ENCODE data around the gene DLX4. TPM values are rescaled to one million over a fixed set of nuclear protein-coding genes. Genes with fewer than 3 reads are reported as not detected.

DLX4 gene
- total and polyA plus RNA-seq, 5 donors: 0.09 to 0.12 TPM; not detected in 3

- no peaks in the 10 kb centered on the region for H3K4me1 ChIP-seq (ENCODE audit: control insufficient read depth, insufficient read depth, low read length)
- intact Hi-C loops (cut with DNase I): no loop called here
- H3K9me3 ChIP-seq (ENCODE audit: control insufficient read depth, low read length): no peaks in the 10 kb centered on the region
- H3K27ac ChIP-seq (ENCODE audit: low read length): no peak overlapping the region
- no peaks in the 10 kb centered on the region for H3K27me3 ChIP-seq (ENCODE audit: control insufficient read depth, insufficient read depth)
- DNase-seq (no peak), ATAC-seq (no peak)
- WGBS: 28% methylated on average over 4 of the region's 4 CpGs
- no peak overlapping the region for H3K4me3 ChIP-seq (ENCODE audit: low read length)
Observed at GRCh38 chr17:49963309-49963625, 5.7 kb upstream of the DLX4 start.

- WGBS: 6% methylated on average over 52 of the region's 52 CpGs
- no peaks in the 10 kb centered on the region for H3K4me1 ChIP-seq (ENCODE audit: control insufficient read depth, insufficient read depth, low read length)
- ATAC-seq: no peak
- DNase-seq: peak in 1 of 3 donors; percentile 47
- no peaks in the 10 kb centered on the region for H3K9me3 ChIP-seq (ENCODE audit: control insufficient read depth, low read length)
- H3K4me3 ChIP-seq (ENCODE audit: low read length): no peak overlapping the region
- H3K27ac ChIP-seq (ENCODE audit: low read length): no peak overlapping the region
- intact Hi-C loops (cut with DNase I): no loop called here
- H3K27me3 ChIP-seq (ENCODE audit: control insufficient read depth, insufficient read depth): no peaks in the 10 kb centered on the region
Observed at GRCh38 chr17:49963626-49964302, 5.2 kb upstream of the DLX4 start.

- intact Hi-C loops (cut with DNase I): no loop called here
- Histone ChIP-seq H3K27me3 (ENCODE audit: control insufficient read depth, insufficient read depth) (no peaks in the 10 kb centered on the region), H3K4me3 (ENCODE audit: low read length) (no peak overlapping the region), H3K9me3 (ENCODE audit: control insufficient read depth, low read length) (no peaks in the 10 kb centered on the region), H3K27ac (ENCODE audit: low read length) (no peak overlapping the region), H3K4me1 (ENCODE audit: control insufficient read depth, insufficient read depth, low read length) (peaks cover 1% of the 10 kb centered on the region)
- no peak for ATAC-seq
- WGBS: 6% methylated on average over 18 of the region's 18 CpGs
- DNase-seq: no peak
Observed at GRCh38 chr17:49964303-49964768, 4.7 kb upstream of the DLX4 start.

GRCh38 chr17:49964769-49965523, 4.0 kb upstream of the DLX4 start:
- peak in 1 of 3 donors; percentile 14 for DNase-seq
- no peaks in the 10 kb centered on the region for H3K27me3 ChIP-seq (ENCODE audit: control insufficient read depth, insufficient read depth)

GRCh38 chr17:49965524-49965909, 3.5 kb upstream of the DLX4 start:
- WGBS: 10% methylated on average over 16 of the region's 16 CpGs
- DNase-seq: no peak
- Histone ChIP-seq H3K4me1 (ENCODE audit: control insufficient read depth, insufficient read depth, low read length) (peaks cover 3% of the 10 kb centered on the region), H3K9me3 (ENCODE audit: control insufficient read depth, low read length) (no peaks in the 10 kb centered on the region), H3K4me3 (ENCODE audit: low read length) (no peak overlapping the region), H3K27ac (ENCODE audit: low read length) (no peak overlapping the region), H3K27me3 (ENCODE audit: control insufficient read depth, insufficient read depth) (no peaks in the 10 kb centered on the region)
- no peak for ATAC-seq
- intact Hi-C loops (cut with DNase I): no loop called here

More at GRCh38 chr17:49964769-49965523, 4.0 kb upstream of the DLX4 start:
- ATAC-seq: no peak
- Histone ChIP-seq H3K9me3 (ENCODE audit: control insufficient read depth, low read length) (no peaks in the 10 kb centered on the region), H3K27ac (ENCODE audit: low read length) (no peak overlapping the region), H3K4me1 (ENCODE audit: control insufficient read depth, insufficient read depth, low read length) (peaks cover 3% of the 10 kb centered on the region), H3K4me3 (ENCODE audit: low read length) (no peak overlapping the region)
- intact Hi-C loops (cut with DNase I): no loop called here
- WGBS: 6% methylated on average over 52 of the region's 52 CpGs

GRCh38 chr17:49966767-49967166, 2.2 kb upstream of the DLX4 start:
- Histone ChIP-seq H3K4me1 (ENCODE audit: control insufficient read depth, insufficient read depth, low read length) (peaks cover 3% of the 10 kb centered on the region), H3K9me3 (ENCODE audit: control insufficient read depth, low read length) (no peaks in the 10 kb centered on the region), H3K4me3 (ENCODE audit: low read length) (no peak overlapping the region), H3K27me3 (ENCODE audit: control insufficient read depth, insufficient read depth) (no peaks in the 10 kb centered on the region), H3K27ac (ENCODE audit: low read length) (no peak overlapping the region)
- WGBS: 23% methylated on average over 3 of the region's 3 CpGs
- intact Hi-C loops (cut with DNase I): no loop called here
- ATAC-seq (no peak), DNase-seq (peak in 1 of 3 donors; percentile 0)

GRCh38 chr17:49967205-49967604, 1.8 kb upstream of the DLX4 start:
- 24% methylated on average over 3 of the region's 3 CpGs for WGBS
- Histone ChIP-seq H3K4me1 (ENCODE audit: control insufficient read depth, insufficient read depth, low read length) (peaks cover 4% of the 10 kb centered on the region), H3K27me3 (ENCODE audit: control insufficient read depth, insufficient read depth) (no peaks in the 10 kb centered on the region)

GRCh38 chr17:49967621-49968404, 1.2 kb upstream of the DLX4 start:
- no peaks in the 10 kb centered on the region for H3K27me3 ChIP-seq (ENCODE audit: control insufficient read depth, insufficient read depth)
- H3K4me3 ChIP-seq (ENCODE audit: low read length): peak overlapping the region; percentile 47
- no peaks in the 10 kb centered on the region for H3K9me3 ChIP-seq (ENCODE audit: control insufficient read depth, low read length)
- DNase-seq: no peak
- WGBS: 19% methylated on average over 10 of the region's 10 CpGs
- H3K27ac ChIP-seq (ENCODE audit: low read length): no peak overlapping the region
- ATAC-seq: no peak
- intact Hi-C loops (cut with DNase I): no loop called here
- H3K4me1 ChIP-seq (ENCODE audit: control insufficient read depth, insufficient read depth, low read length): peaks cover 4% of the 10 kb centered on the region

More at GRCh38 chr17:49967205-49967604, 1.8 kb upstream of the DLX4 start:
- H3K27ac ChIP-seq (ENCODE audit: low read length): no peak overlapping the region
- ATAC-seq: no peak
- no peak overlapping the region for H3K4me3 ChIP-seq (ENCODE audit: low read length)
- no peaks in the 10 kb centered on the region for H3K9me3 ChIP-seq (ENCODE audit: control insufficient read depth, low read length)
- peak in 1 of 3 donors; percentile 19 for DNase-seq
- intact Hi-C loops (cut with DNase I): no loop called here

- intact Hi-C loops (cut with DNase I): no loop called here
- H3K4me3 ChIP-seq (ENCODE audit: low read length): peak overlapping the region; percentile 47
- under 1% methylated on average over 64 of the region's 64 CpGs for WGBS
- H3K4me1 ChIP-seq (ENCODE audit: control insufficient read depth, insufficient read depth, low read length): peaks cover 4% of the 10 kb centered on the region
- H3K27ac ChIP-seq (ENCODE audit: low read length): no peak overlapping the region
- ATAC-seq (peak; percentile 70 to 77), DNase-seq (peak; percentile 69 to 86 (median 79))
- H3K27me3 ChIP-seq (ENCODE audit: control insufficient read depth, insufficient read depth): no peaks in the 10 kb centered on the region
- no peaks in the 10 kb centered on the region for H3K9me3 ChIP-seq (ENCODE audit: control insufficient read depth, low read length)
Observed at GRCh38 chr17:49968405-49969133, 421 bp upstream of the DLX4 start.

GRCh38 chr17:49969795-49970389, 902 bp downstream of the DLX4 start:
- no peaks in the 10 kb centered on the region for H3K27me3 ChIP-seq (ENCODE audit: control insufficient read depth, insufficient read depth)

More at GRCh38 chr17:49969795-49970389, 902 bp downstream of the DLX4 start:
- DNase-seq (peak in 1 of 3 donors; percentile 43), ATAC-seq (no peak)
- H3K9me3 ChIP-seq (ENCODE audit: control insufficient read depth, low read length): no peaks in the 10 kb centered on the region
- peaks cover 4% of the 10 kb centered on the region for H3K4me1 ChIP-seq (ENCODE audit: control insufficient read depth, insufficient read depth, low read length)
- peak overlapping the region; percentile 47 for H3K4me3 ChIP-seq (ENCODE audit: low read length)
- intact Hi-C loops (cut with DNase I): no loop called here
- 25% methylated on average over 18 of the region's 18 CpGs for WGBS
- H3K27ac ChIP-seq (ENCODE audit: low read length): no peak overlapping the region
